Mesodermal cell (in vitro differentiated cells): ENCODE measurements around the gene IL17RA.
"Not testable (repeated sequence)": the region's sequence is repeated elsewhere in the genome, so short reads cannot be mapped to it uniquely, and the experiment has no call there.

Experiments used
- H3K27ac ChIP-seq: 2 replicates; pipeline ENCODE4 v1.7.0; 2013; ENCODE audit warnings: mild to moderate bottlenecking, low read depth, low read length, moderate library complexity; ENCODE audit not compliant: severe bottlenecking
- H3K36me3 ChIP-seq: 2 replicates; pipeline ENCODE4 v1.7.1; 2013; ENCODE audit warnings: mild to moderate bottlenecking, low read length, moderate library complexity; ENCODE audit not compliant: control insufficient read depth, insufficient read depth
- H3K4me1 ChIP-seq: one replicate; pipeline ENCODE4 v1.7.1; 2013; ENCODE audit warnings: mild to moderate bottlenecking, low read length; ENCODE audit not compliant: insufficient read depth, control insufficient read depth, poor library complexity, severe bottlenecking
- H3K4me3 ChIP-seq: 2 replicates; pipeline ENCODE4 v1.7.0; 2013; ENCODE audit warnings: low read length, control low read depth, mild to moderate bottlenecking; ENCODE audit not compliant: insufficient read depth, poor library complexity, severe bottlenecking; ENCODE audit errors: extremely low read depth
- H3K9me3 ChIP-seq: 2 replicates; pipeline ENCODE4 v1.7.1; 2013; ENCODE audit warnings: mild to moderate bottlenecking, low read length, moderate library complexity; ENCODE audit not compliant: control insufficient read depth
- WGBS, 2 experiments: methylation state at CpG; one replicate each; pipeline ENCODE4 v1.1.5; 2013; ENCODE audit warnings: missing lambda C conversion rate in 2 of 2; ENCODE audit not compliant: insufficient coverage in 2 of 2; 5-methylcytosine and 5-hydroxymethylcytosine counted together

Gene IL17RA

GRCh38 chr22:17140826-17141766 lies 56.3 kb downstream of the IL17RA start:
- Histone ChIP-seq H3K36me3 (peaks cover 52% of the 10 kb centered on the region), H3K9me3 (no peaks in the 10 kb centered on the region), H3K4me3 (no peak overlapping the region), H3K27ac (no peak overlapping the region), H3K4me1 (no peaks in the 10 kb centered on the region)
- 96 to 97% methylated on average over 6 to 7 of the region's 9 CpGs for WGBS, 2 experiments

GRCh38 chr22:17143101-17143500 lies 58.3 kb downstream of the IL17RA start:
- no peaks in the 10 kb centered on the region for H3K4me1 ChIP-seq
- no peaks in the 10 kb centered on the region for H3K9me3 ChIP-seq
- H3K27ac ChIP-seq: no peak overlapping the region
- H3K4me3 ChIP-seq: no peak overlapping the region
- peaks cover 47% of the 10 kb centered on the region for H3K36me3 ChIP-seq
- WGBS, 2 experiments: 81 to 100% methylated on average over 4 to 5 of the region's 9 CpGs

- Histone ChIP-seq H3K9me3 (no peaks in the 10 kb centered on the region), H3K36me3 (peaks cover 51% of the 10 kb centered on the region), H3K4me1 (no peaks in the 10 kb centered on the region), H3K4me3 (no peak overlapping the region), H3K27ac (no peak overlapping the region)
- WGBS, 2 experiments: 93% methylated on average over 7 to 8 of the region's 8 CpGs
Observed at GRCh38 chr22:17143826-17144225, 59.0 kb downstream of the IL17RA start.

- no peaks in the 10 kb centered on the region for H3K9me3 ChIP-seq
- WGBS, 2 experiments: 78 to 98% methylated on average over 7 to 8 of the region's 8 CpGs
- H3K4me3 ChIP-seq: no peak overlapping the region
- H3K27ac ChIP-seq: no peak overlapping the region
- H3K36me3 ChIP-seq: peaks cover 52% of the 10 kb centered on the region
- H3K4me1 ChIP-seq: no peaks in the 10 kb centered on the region
Observed at GRCh38 chr22:17145021-17145680, 60.4 kb downstream of the IL17RA start.

- H3K36me3 ChIP-seq: peaks cover 33% of the 10 kb centered on the region
- not testable (repeated sequence) for H3K9me3 ChIP-seq, H3K4me3 ChIP-seq, H3K4me1 ChIP-seq, H3K27ac ChIP-seq
- WGBS, 2 experiments: 92 to 95% methylated on average over 25 to 28 of the region's 30 CpGs
Observed at GRCh38 chr22:17147458-17147857, 62.7 kb downstream of the IL17RA start.

GRCh38 chr22:17149076-17149815 lies 64.4 kb downstream of the IL17RA start:
- peaks cover 19% of the 10 kb centered on the region for H3K36me3 ChIP-seq
- no peak overlapping the region for H3K4me3 ChIP-seq
- 94 to 95% methylated on average over 4 of the region's 9 CpGs for whole genome bisulfite sequencing, 2 experiments
- H3K4me1 ChIP-seq: no peaks in the 10 kb centered on the region
- H3K27ac ChIP-seq: no peak overlapping the region
- H3K9me3 ChIP-seq: no peaks in the 10 kb centered on the region

GRCh38 chr22:17152340-17152739 lies 67.5 kb downstream of the IL17RA start:
- Histone ChIP-seq H3K36me3 (peaks cover 13% of the 10 kb centered on the region), H3K9me3 (no peaks in the 10 kb centered on the region), H3K27ac (no peak overlapping the region), H3K4me3 (no peak overlapping the region), H3K4me1 (no peaks in the 10 kb centered on the region)
- WGBS, 2 experiments: 94 to 99% methylated on average over 5 of the region's 6 CpGs

GRCh38 chr22:17152971-17153370 lies 68.2 kb downstream of the IL17RA start:
- 90 to 93% methylated on average over 3 of the region's 3 CpGs for WGBS, 2 experiments
- Histone ChIP-seq H3K4me1 (no peaks in the 10 kb centered on the region), H3K9me3 (no peaks in the 10 kb centered on the region), H3K4me3 (no peak overlapping the region), H3K27ac (no peak overlapping the region), H3K36me3 (peaks cover 8% of the 10 kb centered on the region)

GRCh38 chr22:17155941-17156340 lies 71.1 kb downstream of the IL17RA start:
- no peak overlapping the region for H3K27ac ChIP-seq

GRCh38 chr22:17157714-17158113 lies 72.9 kb downstream of the IL17RA start:
- no peaks in the 10 kb centered on the region for H3K4me1 ChIP-seq
- no peaks in the 10 kb centered on the region for H3K9me3 ChIP-seq
- H3K27ac ChIP-seq: no peak overlapping the region
- H3K36me3 ChIP-seq: no peaks in the 10 kb centered on the region
- no peak overlapping the region for H3K4me3 ChIP-seq
- WGBS, 2 experiments: 90 to 94% methylated on average over 3 of the region's 3 CpGs

More at GRCh38 chr22:17155941-17156340, 71.1 kb downstream of the IL17RA start:
- Histone ChIP-seq H3K4me1 (no peaks in the 10 kb centered on the region), H3K9me3 (no peaks in the 10 kb centered on the region), H3K36me3 (no peaks in the 10 kb centered on the region), H3K4me3 (no peak overlapping the region)
- 100% methylated on average over 1 of the region's 3 CpGs for WGBS, 2 experiments
